Dedifferentiated amniotic fluid mesenchymal stem cell (primary cell): ENCODE measurements around the gene PRSS48.
"Not testable (repeated sequence)": the region's sequence is repeated elsewhere in the genome, so short reads cannot be mapped to it uniquely, and the experiment has no call there.

Source experiments
- DNase-seq: peaks from one replicate; pipeline ENCODE4 v3.0.0-alpha.2; 2016; ENCODE audit errors: extremely low spot score

PRSS48 gene, protein sequence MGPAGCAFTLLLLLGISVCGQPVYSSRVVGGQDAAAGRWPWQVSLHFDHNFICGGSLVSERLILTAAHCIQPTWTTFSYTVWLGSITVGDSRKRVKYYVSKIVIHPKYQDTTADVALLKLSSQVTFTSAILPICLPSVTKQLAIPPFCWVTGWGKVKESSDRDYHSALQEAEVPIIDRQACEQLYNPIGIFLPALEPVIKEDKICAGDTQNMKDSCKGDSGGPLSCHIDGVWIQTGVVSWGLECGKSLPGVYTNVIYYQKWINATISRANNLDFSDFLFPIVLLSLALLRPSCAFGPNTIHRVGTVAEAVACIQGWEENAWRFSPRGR

DNA sequence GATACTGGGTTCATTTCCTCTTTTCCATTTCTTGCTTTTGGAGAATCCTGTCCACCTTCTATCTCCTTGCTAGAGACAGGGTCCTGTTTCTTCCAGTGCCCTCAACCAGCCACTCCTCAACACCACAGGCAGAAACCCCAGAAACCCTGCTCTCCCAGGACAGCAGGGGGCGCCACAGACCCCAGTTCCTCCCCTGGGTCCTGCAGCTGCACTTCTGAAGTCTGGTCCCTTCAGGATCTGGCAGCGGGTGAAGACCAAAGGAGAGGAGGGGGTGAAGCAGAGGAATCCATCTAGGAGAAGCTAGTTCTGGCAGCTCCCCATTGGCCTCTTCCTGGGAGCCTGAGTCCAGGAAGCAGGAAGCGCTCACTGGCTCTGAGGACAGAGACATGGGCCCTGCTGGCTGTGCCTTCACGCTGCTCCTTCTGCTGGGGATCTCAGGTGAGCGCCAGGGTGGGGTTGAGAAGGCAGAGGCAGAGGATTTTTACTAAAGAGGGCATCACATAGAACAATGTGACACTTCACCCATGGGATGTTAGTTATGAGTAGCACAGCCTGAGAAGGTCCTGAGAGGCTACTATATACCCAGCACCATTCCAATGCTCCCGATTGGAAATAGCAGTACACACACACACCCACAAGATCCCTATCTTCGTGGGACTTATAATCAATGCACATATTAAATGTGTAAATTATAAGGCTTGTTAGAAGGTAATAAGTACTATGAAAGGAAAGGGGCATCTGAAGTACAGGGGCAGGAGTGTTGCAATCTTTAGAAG, at the start of gene PRSS48:
PRSS48 (plus strand) TSS at position 375 of the 776 bp plus-strand sequence; CDS start at position 387, 12 bp downstream.
- peak; percentile 25 for DNase-seq

DNA sequence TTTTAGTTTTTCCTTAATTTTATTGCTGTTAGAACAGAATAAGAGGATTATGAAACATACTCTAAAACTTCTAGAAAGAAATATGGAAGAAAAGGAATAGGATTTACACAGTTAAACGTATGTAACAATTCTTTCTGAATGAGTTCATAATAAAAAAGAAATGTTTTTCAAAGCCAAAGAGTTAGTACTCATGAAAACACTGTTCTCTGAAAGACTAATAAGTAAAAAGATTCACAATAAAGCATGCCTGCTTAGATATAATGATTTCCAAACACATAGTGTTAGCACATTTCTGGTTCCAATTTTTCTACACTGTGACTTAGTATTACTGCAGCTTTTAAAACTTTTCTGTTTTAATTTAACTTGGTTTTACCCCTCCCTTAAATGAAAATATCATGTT, 49.8 kb upstream of the PRSS48 start:
- peak; percentile 45 for DNase-seq

DNA sequence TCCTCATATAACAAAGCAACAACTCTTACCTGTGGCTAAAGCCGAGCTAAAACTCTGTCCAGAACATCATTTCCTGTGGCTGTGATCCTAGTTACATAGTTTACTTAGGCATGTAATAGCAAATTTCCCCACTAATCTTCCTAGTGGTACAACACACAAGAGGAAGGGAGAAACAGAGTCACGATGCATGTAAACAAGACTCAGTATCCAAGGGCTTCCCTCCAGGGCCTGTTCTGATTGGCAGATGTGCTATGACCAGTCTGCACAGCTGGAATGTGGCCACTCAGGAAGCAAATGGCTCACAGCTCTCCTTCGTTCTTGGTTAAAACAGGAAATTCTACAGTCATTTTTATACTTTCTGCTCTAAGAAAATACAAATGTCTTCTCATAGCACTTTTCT, 49.2 kb upstream of the PRSS48 start:
- DNase-seq: peak; percentile 95

- DNase-seq: peak; percentile 30
Observed at GRCh38 chr4:151228189-151229119, 48.5 kb upstream of the PRSS48 start.

DNA sequence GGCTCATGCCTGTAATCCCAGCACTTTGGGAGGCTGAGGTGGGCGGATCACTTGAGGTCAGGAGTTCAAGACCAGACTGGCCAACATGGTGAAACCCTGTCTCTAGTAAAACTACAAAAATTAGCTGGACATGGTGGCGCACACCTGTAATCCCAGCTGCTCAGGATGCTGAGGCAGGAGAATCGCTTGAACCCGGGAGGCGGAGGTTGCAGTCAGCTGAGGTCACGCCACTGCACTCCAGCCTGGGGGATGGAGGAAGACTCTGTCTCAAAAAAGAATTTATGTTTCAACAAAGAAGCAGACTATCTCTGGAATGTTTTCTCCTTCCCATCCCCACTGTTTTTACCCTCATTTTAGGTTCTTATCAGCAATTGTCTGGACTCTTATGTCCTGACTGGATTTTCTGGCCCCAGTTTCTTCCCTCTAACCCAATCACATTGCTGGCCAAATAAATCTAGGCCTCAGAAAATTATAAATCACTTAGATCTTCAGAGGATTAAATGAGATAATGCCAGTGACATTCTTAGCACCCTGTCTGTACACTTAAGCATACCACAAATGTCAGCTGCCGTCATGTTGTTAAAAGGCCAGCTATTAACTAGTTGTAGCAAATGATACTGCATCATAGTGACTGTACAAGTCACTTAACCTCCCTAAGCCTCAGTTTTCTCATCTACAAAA, 44.9 kb upstream of the PRSS48 start:
- DNase-seq: no peak

GRCh38 chr4:151233600-151233999, 43.4 kb upstream of the PRSS48 start:
- no peak for DNase-seq

DNA sequence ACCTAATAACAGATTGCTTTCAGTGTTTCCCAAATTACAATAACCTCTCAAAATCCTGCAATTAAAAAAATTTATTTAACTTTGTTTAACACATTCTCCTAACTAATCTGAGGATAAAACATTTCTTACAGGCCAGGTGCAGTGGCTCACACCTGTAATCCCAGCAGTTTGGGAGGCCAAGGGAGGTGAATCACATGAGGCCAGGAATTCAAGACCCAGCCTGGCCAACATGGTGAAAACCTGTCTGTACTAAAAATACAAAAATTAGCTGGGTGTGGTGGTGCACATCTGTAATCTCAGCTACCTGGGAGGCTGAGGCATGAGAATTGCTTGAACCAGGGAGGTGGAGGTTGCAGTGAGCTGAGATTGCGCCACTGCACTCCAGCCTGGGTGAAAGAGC, 41.6 kb upstream of the PRSS48 start:
- not testable (repeated sequence) for DNase-seq

DNA sequence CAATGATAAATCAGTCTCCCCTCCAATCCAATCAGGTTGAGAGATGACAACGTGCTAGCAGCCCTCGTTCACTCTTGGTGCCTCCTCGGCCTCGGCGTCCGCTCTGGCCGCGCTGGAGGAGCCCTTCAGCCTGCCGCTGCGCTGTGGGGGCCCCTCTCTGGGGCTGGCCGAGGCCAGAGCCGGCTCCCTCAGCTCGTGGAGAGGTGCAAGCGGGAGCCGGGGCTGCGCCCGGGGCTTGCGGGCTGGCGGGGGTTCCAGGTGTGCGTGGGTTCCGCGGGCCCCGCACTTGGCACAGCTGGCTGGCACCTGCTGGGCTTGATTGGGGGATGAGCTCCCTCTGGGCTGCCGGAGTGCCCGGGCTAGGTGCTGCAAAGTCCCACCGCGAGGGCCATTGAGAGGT, 40.9 kb upstream of the PRSS48 start:
- DNase-seq: no peak

- no peak for DNase-seq
Observed at GRCh38 chr4:151238477-151238876, 38.5 kb upstream of the PRSS48 start.

DNA sequence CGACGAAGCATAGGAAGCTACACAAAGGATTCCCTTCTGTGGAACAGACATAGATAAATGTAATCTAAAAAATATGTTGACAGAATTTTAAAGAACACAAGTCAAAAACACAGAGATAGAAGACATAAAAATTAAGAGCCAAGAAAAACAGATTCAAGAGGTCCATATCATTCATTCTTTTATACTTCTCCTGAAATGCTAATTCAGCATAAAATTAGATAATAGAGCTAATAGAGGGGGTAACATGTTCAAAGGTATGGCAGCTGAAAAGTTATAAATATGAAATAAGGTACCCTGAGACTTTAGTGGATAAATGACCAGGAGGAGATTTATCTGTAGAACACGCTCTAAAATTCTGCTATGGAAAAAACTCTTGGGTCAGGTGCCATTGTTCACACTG, 37.4 kb upstream of the PRSS48 start:
- no peak for DNase-seq

- no peak for DNase-seq
Observed at GRCh38 chr4:151242305-151242704, 34.7 kb upstream of the PRSS48 start.

DNA sequence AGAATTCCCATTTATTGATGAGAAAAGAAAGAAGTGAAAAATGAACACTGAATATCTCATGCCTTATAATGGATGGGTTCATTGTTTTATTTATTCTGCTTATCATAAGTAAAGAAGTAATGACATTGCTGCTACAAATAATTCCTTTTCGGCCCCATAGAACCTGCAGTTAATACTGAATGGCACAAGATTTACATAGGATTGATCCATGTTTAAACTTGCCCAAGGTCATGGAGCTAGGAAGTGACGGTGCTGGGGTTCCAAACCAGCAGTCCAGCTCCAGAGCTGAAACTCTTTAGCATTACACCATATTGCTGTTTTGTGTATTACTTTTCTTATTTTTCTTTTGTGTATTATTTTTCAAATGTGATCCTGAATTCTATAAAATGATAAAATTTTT, 30.2 kb upstream of the PRSS48 start:
- no peak for DNase-seq

DNA sequence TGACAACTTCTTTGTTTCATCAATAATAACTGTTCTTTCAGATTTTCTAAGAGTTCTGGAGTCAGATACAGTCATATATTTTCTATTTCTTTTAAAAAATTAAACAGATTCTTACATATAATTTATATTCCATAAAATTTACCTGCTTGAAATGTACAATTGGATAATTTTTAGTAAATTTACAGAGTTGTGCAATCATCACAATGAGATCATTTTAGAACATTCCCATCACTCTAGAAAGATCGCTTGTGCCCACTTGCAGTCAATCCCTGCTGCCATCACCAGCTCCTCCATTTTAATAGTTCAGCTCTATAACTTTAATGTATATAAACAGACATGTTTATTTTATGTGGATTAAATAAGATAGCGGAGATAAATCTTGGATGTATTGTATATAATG, 29.6 kb upstream of the PRSS48 start:
- no peak for DNase-seq

DNA sequence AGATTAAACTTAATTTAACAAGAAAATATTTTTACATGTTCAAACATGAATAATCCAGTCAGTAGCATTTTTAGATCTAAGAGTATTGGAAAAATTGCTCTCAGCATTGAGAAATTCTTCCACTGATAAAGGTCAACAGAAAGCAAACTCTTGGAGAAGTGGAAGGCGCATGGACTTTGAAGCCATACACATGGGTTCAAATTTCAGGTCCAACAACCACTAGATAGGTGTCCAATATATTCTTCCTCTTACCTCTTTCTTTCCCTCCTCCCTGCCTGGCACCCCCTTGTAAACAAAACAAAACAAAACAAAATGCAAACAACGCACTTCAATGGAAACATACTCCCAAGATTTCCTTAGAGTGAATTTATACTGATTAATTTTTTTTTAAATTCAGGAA, 28.4 kb upstream of the PRSS48 start:
- no peak for DNase-seq

GRCh38 chr4:151250706-151251105, 26.3 kb upstream of the PRSS48 start:
- no peak for DNase-seq

GRCh38 chr4:151251603-151252304, 25.2 kb upstream of the PRSS48 start:
- DNase-seq: no peak

GRCh38 chr4:151255226-151255625, 21.7 kb upstream of the PRSS48 start:
- not testable (repeated sequence) for DNase-seq

DNA sequence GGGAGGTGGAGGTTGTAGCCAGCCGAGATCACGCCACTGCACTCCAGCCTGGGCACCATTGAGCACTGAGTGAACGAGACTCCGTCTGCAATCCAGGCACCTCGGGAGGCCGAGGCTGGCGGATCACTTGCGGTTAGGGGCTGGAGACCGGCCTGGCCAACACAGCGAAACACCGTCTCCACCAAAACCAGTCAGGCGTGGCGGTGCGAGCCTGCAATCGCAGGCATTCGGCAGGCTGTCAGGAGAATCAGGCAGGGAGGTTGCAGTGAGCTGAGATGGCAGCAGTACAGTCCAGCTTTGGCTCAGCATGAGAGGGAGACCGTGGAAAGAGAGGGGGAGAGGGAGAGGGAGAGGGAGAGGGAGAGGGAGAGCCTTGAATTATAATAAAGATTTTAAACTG, 21.3 kb upstream of the PRSS48 start:
- DNase-seq: not testable (repeated sequence)

- DNase-seq: no peak
Observed at GRCh38 chr4:151256134-151256533, 20.8 kb upstream of the PRSS48 start.

DNA sequence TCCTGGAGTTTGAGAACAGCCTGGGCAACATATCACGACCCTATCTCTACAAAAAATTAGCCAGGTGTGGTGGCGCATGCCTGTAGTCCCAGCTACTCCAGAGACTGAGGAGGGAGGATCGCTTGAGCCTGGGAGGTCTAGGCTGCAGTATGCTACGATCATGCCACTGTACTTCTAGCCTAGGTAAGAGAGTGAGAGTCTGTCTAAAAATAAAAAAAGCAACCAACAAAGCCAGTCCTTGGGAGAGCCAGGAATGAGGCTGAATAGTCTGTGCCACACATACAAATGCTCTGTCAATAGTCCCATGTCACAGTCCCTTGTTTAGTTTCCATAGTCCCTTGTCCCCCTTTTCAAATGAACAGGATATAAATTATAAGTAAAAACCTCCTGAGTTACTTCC, 19.3 kb upstream of the PRSS48 start:
- no peak for DNase-seq

GRCh38 chr4:151259752-151260151, 17.2 kb upstream of the PRSS48 start:
- no peak for DNase-seq
